Stimulated activated CD4-positive, alpha-beta T cell treated with anti-CD3 and anti-CD28 coated beads, Interleukin-4, amount 100 ng/mL, for 4 hours (primary cell): ENCODE measurements around the gene TMEM222.
A peak's percentile ranks its signal among the peaks of the same experiment; 100 is the strongest.
"Not testable (repeated sequence)": the region's sequence is repeated elsewhere in the genome, so short reads cannot be mapped to it uniquely, and the experiment has no call there.

Experiments used
- DNase-seq, 2 experiments: peaks; one replicate each; pipeline ENCODE4 v3.0.0-alpha.2; 2020

The TMEM222 gene, protein sequence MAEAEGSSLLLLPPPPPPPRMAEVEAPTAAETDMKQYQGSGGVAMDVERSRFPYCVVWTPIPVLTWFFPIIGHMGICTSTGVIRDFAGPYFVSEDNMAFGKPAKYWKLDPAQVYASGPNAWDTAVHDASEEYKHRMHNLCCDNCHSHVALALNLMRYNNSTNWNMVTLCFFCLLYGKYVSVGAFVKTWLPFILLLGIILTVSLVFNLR

DNA sequence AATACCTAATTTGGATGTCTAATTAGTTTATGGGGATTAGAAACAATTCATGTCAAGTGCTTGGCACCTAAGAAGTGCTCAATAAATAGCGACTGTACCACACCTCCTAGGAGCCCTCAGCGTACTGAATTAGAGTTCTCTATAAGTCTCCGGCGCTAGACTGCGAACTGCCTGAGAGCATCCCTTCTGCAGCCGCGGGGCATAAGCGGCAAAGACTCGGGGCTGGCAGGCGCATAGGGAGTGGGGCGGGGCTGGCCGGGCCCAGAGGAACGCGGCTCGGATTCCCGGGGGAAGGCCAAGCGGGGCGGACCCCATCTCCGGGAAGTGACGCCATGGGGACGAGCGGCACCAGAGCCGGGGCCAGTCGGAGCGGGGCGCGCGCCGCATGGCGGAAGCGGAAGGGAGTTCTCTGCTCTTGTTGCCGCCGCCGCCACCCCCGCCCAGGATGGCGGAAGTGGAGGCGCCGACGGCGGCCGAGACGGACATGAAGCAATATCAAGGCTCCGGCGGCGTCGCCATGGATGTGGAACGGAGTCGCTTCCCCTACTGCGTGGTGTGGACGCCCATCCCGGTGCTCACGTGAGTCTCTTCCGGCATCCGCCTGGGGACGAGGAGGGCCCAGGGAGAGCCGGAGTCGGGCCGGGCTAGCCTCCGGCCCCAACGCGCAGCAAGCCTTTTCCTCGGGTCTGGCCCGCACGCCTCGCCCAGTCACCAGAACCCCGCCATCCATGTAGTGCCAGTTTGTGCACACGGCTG lies at the start of gene TMEM222:
TMEM222 (plus strand) TSS at position 351 of the 756 bp plus-strand sequence; CDS start at position 386, 35 bp downstream.
- DNase-seq: peak; percentile 96

DNA sequence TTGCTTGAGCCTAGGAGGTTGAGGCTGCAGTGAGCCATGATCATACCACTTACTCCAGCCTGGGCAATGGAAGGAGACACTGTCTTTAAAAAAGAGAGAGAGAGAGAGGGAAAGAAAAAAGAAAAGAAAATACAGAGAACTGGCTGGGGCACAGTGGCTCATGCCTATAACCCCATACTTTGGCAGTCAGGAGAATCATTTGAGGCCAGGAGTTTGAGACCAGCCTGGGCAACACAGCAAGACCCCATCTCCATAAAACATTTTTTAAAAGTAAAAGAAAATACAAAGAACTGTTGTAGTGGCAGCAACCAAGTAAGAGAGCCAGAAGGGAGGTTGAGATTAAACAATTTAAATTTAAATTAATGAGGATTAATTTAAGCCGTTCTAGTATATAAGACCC lies 47.8 kb upstream of the TMEM222 start:
- no peak for DNase-seq

DNA sequence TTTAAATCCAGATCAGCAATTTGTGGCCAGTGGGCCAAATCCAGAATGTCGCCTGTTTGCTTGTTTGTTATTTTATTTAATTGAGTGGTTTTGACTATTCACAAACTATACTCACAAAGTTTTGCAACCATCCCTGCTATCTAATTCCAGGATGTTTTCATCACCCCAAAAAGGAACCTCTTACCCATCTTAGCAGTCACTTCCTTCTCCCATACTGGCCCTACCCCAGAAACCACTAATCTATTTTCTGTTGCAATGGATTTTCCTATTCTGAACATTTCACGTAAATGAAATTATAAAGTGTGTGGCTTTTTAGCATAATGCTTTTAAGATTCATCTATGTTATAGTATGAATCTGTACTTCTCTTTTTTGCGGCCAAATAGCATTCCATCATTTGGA lies 46.3 kb upstream of the TMEM222 start:
- no peak for DNase-seq

DNA sequence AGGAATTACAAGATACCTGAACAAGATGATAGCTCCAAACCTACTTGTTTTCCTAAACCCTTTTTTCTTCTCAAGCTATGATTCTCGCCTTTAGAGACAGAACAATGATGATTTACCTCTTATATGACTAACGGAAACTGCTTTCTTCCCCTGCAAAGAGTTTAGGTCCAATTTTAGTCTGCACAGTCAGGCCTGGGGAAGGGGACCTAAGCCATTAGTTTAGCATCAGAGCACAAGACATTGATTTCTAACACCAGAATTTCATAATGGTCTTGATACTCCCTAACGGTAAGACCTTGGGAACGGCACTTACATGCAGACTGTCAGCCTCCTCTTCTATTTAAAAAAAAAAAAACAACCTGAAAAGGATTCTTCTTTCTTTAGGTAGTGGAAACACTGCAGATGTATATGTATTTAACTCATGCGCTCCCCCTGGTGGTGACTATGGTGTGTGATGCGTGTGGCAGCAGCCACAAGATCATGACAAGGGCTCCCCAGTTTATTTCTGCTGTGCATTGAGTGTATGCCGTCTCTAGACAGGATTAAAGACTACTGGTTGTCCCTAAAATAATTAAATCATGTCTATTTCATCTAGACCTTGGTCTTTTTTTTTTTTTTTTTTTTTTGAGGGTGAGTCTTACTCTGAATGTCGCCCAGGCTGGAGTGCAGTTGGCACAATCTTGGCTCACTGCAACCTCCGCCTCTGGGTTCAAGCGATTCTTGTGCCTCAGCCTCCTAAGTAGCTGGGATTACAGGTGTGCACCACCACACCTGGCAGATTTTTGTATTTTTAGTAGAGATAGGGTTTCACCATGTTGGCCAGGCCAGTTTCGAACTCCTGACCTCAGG lies 37.3 kb upstream of the TMEM222 start:
- peak; percentile 79 to 86 for DNase-seq

DNA sequence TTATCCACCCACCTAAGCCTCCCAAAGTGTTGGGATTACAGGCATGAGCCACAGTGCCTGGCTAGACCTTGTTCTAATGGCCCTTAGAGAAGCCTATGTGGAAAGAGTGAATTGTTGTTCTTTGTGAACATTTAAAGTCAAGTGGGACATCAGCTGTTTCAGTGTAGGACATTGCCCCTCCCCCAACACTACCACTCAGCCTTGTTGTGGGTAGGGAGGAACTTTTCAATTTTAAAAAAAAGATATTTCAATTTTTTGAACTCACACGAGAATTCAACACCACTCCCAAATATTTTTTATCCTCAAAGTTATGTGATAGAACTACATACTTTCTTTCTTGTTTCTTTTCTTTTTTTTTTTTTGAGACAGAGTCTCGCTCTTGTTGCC lies 36.7 kb upstream of the TMEM222 start:
- DNase-seq: no peak

DNA sequence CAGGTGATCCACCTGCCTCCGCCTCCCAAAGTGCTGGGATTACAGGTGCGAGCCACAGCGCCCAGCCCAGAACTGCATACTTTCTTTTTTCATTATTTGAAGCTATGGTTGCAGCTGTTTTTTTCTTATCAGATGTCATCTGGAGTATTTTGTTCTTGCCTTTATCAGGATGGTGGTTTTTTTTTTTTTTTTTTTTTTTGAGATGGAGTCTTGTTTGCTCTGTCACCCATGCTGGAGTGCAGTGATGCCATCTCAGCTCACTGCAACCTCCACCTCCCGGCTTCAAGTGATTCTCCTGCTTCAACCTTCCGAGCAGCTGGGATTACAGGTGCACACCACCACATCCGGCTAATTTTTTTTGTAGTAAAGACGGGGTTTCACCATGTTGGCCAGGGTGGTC lies 36.1 kb upstream of the TMEM222 start:
- DNase-seq: not testable (repeated sequence)

DNA sequence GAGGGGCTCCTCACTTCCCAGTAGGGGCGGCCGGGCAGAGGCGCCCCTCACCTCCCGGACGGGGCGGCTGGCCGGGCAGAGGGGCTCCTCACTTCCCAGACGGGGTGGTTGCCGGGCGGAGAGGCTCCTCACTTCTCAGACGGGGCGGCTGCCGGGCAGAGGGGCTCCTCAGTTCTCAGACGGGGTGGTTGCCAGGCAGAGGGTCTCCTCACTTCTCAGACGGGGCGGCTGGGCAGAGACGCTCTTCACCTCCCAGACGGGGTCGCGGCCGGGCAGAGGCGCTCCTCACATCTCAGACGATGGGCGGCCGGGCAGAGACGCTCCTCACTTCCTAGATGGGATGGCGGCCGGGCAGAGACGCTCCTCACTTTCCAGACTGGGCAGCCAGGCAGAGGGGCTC lies 32.8 kb upstream of the TMEM222 start:
- not testable (repeated sequence) for DNase-seq

DNA sequence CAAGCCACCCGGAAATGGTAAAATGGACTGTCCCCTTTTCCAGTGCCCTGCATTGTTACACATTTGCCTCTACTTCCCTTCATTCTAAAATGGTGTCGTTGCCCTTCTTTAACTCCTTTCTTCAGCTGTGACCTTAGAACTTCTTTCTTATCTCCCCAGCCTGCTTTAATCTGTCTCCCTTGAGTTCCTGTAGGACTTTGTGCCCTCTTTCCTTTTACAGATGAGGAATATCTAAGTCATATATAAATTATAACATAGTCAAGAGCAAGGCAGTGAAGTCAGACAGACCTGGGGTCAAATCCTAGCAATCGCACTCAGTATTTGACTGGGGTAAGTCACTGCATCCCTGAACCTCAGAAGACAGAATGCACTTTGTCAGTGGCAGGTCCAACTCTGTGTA lies 31.4 kb upstream of the TMEM222 start:
- no peak for DNase-seq

DNA sequence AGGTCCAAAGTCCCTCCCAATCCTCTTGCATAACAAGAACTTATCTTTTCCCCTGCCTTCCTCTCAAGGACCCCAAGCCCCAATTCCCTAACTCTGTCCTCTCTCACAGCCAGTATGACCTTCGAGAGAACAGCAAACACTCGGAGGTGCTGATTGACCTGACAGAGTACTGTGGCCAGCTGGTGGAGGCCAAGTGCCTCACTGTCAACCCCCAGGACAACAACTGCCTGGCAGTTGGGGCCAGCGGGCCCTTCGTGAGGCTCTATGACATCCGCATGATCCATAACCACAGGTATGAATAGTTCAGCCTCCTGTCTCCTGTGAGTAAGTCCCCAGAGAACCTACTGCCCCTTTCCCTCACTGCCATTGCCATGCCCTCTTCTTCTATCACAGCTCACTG lies 29.9 kb upstream of the TMEM222 start:
- DNase-seq: no peak

DNA sequence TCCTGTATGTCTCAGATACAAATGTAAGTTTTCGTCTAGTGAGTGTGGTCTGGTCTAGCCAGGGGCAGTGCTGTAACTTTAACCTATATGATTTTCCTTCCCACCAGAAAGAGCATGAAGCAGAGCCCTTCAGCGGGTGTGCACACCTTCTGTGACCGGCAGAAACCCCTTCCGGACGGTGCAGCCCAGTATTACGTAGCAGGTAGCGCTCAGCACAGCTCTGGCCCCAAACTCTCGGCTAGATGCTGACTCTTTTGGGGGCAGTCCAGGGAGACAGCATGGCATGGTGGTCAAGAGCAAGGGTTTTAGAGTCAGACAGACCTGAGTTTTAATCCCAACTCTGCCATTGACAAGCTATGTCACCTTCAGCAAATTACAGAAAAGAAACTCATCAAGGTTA lies 28.0 kb upstream of the TMEM222 start:
- no peak for DNase-seq

DNA sequence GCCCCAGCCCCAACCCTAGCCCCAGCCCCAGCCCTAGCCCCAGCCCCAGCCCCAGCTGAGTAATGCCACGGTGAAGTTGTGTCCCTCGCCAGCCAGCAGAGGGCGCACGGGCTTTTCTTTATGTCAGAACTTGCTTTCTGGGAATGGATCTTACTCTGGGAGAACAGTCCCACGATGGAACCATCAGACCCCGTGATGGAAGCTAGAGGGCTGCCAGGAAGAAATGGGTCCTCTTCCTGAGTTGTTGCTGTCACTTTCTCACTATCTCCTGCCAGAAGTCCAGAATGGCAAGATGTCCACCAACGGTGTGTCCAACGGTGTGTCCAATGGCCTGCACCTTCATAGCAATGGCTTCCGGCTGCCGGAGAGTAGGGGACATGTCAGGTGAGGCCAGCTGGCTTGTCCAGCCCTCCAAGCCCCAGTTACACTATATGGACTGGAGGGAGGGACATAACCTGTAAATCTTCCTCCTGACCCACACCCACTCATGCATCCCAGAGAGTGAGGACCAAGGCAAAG lies 25.1 kb upstream of the TMEM222 start:
- peak; percentile 57 to 75 for DNase-seq

DNA sequence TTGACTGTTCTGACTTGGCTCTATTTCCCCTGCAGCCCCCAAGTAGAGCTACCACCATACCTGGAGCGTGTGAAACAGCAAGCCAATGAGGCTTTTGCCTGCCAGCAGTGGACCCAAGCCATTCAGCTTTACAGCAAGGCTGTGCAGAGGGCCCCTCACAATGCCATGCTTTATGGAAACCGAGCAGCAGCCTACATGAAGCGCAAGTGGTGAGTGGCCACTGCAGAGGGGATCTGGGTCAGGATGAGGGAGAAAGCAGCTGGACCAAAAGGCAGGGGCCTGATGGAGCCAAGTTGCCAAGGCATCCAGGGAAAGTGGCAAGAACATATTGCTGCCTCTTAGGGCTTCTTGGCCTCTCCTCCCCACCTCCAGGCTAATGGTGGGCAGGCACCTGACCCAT lies 24.1 kb upstream of the TMEM222 start:
- no peak for DNase-seq

DNA sequence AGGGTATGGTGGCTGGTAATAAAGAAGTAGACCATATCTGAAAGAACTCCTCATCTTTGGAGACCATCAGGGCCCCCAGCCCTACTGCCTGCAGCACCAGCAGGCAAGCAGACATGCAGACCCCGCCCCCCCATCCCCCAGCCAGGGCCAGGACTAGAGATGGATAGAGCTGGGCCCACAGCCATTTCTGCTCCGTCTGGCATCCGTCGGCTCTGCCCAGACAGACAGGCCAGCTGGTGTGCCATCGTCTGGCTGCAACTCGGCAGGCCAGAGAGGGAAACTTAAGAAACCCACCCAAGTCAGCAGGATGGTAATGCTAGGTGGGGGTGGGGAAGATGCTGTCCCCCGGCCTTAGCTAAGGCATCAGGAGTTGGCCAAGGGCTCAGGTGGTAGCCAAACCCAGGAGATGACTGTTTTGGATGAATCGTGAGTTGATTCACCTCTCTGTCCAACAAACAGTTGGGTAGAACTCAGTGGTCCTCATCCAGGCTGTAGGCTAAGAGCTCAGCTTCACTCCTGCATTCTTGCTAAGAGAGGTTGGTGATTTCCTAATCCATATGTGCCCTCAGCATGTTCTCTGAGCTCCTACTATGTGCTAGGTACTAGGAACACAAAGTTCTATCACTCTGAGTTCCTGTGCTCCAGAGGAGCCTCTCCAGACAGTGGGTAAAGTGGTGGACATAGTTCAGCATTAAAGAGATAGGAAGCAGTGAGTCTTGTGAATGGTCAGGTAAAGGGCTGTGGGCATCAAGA lies 23.2 kb upstream of the TMEM222 start:
- no peak for DNase-seq

DNA sequence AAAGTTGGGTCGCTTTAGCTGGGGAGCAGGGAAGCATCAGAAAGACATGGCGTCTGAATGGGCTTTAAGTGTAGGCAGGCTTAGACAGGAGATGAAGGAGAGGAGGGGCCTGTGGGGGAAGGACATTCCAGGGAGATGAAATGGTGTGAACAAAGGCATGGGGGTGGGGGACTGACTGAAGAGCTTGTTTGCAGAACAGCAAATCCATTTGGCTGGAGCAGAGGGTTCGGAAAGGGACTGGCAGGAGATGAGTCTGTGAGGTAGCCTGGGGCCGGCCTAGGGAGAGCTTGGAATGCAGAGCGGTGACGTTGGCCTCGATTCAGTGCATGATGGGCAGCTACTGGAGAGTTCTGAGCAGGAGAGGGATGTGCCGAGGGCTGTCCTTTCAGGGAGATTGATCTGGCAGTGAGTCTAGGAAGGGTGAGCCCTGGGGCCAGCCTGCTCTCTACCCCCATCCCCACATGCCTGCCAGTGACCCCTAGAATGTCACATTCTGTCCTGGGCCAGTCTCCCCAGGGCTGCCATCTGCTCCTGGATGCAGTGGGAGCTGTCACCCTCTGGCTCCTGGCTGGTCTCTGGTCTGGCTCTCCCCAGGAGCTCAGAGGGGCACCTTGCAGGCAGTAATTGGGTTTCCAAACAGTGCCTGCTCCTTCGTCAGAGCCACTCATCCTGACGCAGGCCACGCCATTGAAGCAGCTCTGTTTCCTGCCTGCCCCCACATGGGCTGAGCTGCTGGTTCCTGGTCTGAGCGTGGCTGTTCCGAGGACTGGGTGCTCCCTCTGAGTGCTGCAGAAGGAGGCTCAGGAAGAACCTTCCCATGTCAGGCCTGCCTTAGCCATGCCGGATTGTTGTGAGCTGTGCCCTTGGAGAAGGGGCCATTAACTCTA lies 22.3 kb upstream of the TMEM222 start:
- no peak for DNase-seq

DNA sequence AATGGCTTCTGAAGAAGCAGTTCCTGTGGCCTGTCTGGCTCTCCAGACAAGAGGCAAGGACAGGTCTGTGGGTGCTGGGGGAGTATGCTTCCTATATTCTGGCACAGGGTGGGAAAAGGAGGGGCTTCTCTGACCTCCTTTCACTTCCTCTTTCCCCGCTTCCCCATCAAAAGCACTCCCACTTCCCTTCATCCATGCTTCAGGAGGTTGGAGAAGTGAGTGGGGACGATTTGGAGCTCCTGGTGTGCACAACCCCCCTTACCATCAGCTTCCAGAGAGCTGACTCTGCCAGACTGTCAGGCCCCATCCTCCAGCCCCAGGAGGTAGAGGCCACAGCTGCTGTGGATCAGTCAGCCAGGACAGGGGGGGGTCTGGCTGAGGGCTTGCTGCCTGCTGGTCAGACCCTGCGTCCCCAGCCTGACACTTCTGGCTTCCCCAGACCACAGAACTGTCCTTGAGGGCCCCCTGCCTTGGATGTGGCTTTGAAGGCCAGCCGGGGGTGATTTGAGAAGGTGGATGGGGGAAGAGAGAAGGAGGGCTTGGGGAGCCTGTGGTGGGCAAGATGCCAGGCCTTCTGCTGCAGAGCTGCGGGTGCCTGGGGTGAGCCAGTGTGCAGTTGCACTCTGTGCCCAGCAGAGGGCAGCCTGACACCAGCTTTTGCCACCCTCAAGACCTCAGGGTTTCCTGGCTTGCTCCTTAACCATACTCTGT lies 21.5 kb upstream of the TMEM222 start:
- peak; percentile 69 to 70 for DNase-seq

DNA sequence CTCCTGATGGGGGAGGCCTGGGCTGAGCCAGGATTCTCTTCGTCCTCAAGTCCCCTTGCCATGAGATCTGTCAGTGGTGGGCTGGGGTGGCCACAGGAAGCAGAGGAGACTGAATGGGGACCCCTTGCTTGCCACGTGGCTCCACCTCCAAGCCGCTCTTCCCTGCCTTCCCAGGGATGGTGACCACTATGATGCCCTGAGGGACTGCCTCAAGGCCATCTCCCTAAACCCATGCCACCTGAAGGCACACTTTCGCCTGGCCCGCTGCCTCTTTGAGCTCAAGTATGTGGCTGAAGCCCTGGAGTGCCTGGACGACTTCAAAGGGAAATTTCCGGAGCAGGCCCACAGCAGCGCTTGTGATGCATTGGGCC lies 20.9 kb upstream of the TMEM222 start:
- no peak for DNase-seq

DNA sequence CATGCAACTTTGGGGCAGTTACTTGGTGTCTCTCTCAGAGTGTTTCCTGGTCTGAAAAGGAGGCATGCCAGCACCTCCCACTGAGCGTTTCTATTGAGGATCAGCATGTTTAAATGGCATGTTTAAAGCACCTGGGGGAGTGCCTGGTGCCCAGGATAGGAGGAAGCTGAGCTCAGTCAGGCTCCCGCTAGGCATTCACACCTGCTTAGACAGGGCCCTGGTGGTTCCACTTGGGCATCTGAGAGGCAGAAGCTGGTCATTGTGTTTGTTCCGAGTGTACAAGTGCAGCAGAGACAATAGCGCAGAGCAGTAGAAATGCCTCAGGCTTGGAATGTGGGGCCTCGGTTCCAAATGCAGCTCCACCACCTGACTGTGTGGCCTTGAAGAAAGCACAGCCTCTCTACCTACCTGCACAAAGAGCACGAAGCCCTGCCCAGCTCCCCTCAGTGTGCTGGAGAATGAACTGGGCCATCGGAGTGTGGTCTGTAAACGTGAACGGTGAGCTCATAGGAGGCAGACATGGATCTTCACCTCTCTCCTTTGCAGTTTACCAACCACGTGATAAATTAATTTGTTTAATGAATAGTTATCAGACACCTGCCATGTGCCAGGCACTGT lies 20.3 kb upstream of the TMEM222 start:
- no peak for DNase-seq

DNA sequence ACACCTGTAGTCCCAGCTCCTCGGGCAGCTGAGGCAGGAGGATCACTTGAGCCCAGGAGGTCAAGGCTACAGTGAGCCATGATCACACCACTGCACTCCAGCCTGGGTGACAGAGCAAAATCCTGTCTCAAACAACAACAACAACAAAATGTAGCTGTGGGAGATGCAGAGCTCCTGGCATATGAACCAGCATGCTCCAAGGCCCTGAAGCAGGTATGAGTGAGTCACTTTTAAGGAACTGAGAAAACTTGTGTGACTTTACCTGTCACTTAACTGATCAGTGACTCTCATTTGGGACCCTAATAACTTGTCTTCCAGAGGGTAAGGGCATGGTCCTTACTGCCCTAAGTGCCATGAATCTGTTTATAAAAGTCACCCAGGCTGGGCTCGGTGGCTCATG lies 19.4 kb upstream of the TMEM222 start:
- DNase-seq: no peak

DNA sequence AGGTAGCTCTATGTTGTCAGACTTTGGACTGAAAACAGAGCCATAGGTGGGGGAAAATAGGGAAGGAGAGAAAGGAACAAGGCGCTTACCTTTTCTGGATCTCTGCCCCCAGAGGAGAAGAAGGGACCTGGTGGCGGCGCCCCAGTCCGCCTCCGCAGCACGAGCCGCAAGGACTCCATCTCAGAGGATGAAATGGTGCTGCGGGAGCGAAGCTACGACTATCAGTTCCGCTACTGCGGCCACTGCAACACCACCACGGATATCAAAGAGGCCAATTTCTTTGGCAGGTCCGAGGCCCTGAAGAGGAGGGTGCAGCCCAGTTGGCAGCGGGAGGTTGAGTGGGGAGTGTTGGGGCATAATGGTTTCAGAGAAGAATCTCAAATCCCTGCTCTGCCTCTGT lies 18.5 kb upstream of the TMEM222 start:
- no peak for DNase-seq

DNA sequence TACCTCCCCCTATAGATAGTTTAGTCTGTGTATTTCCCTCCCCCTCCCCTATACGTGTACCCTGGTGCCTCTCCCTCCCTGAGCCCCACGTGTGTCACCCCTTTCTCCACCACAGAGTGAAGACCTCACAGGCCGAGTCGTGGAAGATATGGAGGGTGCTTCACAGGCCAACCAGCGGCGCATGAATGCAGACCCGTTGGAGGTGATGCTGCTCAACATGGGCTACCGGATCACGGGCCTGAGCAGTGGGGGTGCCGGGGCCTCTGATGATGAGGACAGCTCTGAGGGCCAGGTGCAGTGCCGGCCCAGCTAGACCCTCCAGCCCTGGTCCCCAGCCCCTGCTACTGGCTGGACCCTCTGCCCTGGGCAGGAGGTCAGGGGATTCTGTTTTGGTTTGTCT lies 15.9 kb upstream of the TMEM222 start:
- no peak for DNase-seq
